ENCODE data around the gene ETFB. TPM values are rescaled to one million over a fixed set of nuclear protein-coding genes. Genes with fewer than 3 reads are reported as not detected.
A peak's percentile ranks its signal among the peaks of the same experiment; 100 is the strongest.

Gene ETFB
- total RNA-seq, 1 donor = 21.5 TPM

GRCh38 chr19:51386882-51387520 lies 20.8 kb upstream of the ETFB start:
- no peaks in the 10 kb centered on the region for H3K27me3 ChIP-seq (ENCODE audit: insufficient read depth, low read length)
- peak overlapping the region; percentile 30 for H3K4me3 ChIP-seq (ENCODE audit: low read length)
- H3K4me1 ChIP-seq (ENCODE audit: insufficient read depth, low read length) = peaks cover 14% of the 10 kb centered on the region
- no peaks in the 10 kb centered on the region for H3K9me3 ChIP-seq (ENCODE audit: low read depth, low read length)

DNA sequence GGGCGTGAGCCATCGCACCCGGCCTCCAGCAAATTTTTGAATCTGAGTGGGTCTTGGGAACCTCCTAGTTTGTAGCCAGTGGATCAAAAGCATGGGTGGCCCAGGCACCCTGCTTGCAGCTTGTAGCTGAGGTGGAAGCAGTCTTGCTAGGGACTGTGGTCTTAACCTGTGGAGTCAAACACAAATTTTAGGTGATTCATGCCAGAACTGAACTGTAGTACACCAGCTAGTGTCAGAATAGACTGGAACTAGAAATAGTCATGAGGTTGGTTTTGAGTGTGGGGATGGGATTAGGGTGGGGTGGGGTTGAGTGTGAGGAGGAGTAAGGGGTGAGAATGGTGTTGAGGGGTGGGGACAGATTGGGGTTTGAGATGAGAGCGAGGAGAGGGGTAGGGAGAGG lies 15.8 kb upstream of the ETFB start:
- Histone ChIP-seq H3K4me3 (ENCODE audit: low read length) (no peak overlapping the region), H3K4me1 (ENCODE audit: insufficient read depth, low read length) (no peaks in the 10 kb centered on the region), H3K27me3 (ENCODE audit: insufficient read depth, low read length) (no peaks in the 10 kb centered on the region), H3K9me3 (ENCODE audit: low read depth, low read length) (no peaks in the 10 kb centered on the region)

- peaks cover 10% of the 10 kb centered on the region for H3K4me1 ChIP-seq (ENCODE audit: insufficient read depth, low read length)
- no peaks in the 10 kb centered on the region for H3K9me3 ChIP-seq (ENCODE audit: low read depth, low read length)
- no peak overlapping the region for H3K4me3 ChIP-seq (ENCODE audit: low read length)
- no peaks in the 10 kb centered on the region for H3K27me3 ChIP-seq (ENCODE audit: insufficient read depth, low read length)
Observed at GRCh38 chr19:51380379-51380778, 14.2 kb upstream of the ETFB start.

- no peak overlapping the region for H3K4me3 ChIP-seq (ENCODE audit: low read length)
- H3K4me1 ChIP-seq (ENCODE audit: insufficient read depth, low read length) = peaks cover 39% of the 10 kb centered on the region
- H3K9me3 ChIP-seq (ENCODE audit: low read depth, low read length) = no peaks in the 10 kb centered on the region
- no peaks in the 10 kb centered on the region for H3K27me3 ChIP-seq (ENCODE audit: insufficient read depth, low read length)
Observed at GRCh38 chr19:51377422-51377821, 11.2 kb upstream of the ETFB start.

GRCh38 chr19:51375504-51376221 lies 9.5 kb upstream of the ETFB start:
- H3K4me1 ChIP-seq (ENCODE audit: insufficient read depth, low read length) = peaks cover 57% of the 10 kb centered on the region

GRCh38 chr19:51372649-51373504 lies 6.7 kb upstream of the ETFB start, which contains the start of gene NKG7:
Gene NKG7 (minus strand): TSS chr19:51372654. CDS start chr19:51372535, 119 bp downstream.
- no peaks in the 10 kb centered on the region for H3K9me3 ChIP-seq (ENCODE audit: low read depth, low read length)
- H3K4me1 ChIP-seq (ENCODE audit: insufficient read depth, low read length) = peaks cover 74% of the 10 kb centered on the region
- H3K27me3 ChIP-seq (ENCODE audit: insufficient read depth, low read length) = no peaks in the 10 kb centered on the region
- peak within 1 kb of the TSS; percentile 50 for H3K4me3 ChIP-seq (ENCODE audit: low read length)

More at GRCh38 chr19:51375504-51376221, 9.5 kb upstream of the ETFB start:
- no peaks in the 10 kb centered on the region for H3K9me3 ChIP-seq (ENCODE audit: low read depth, low read length)
- H3K27me3 ChIP-seq (ENCODE audit: insufficient read depth, low read length) = no peaks in the 10 kb centered on the region
- H3K4me3 ChIP-seq (ENCODE audit: low read length) = no peak overlapping the region

DNA sequence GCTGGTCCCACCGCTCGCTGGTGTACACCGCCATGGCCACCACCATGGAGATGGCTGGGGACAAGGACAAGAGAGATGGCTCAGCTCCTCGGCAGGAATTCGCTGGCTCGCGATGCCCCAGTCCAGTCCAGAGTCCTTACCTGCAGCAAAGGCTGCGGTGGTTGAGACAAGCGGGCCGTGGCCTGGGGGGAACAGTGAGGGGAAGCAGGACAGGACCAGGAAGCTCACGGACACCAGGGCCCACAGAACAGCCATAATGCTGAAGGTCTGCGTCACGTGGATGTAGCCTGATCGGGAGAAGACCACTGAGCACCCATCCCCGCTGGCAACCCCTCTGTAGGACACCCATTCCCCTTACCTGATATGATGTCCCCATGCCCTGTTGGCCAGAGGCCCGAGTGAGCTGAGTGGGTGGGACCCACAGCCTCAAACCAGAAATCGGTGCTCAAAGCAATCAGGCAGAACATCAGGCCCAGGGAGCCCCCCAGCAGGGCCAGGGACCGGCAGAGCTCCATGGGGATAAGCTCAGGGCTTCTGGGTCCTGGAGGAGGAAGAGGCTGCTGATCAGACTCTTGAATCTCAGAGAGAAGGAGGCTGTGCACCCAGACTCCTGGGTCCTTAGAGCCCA lies 5.9 kb upstream of the ETFB start:
- Histone ChIP-seq H3K9me3 (ENCODE audit: low read depth, low read length) (no peaks in the 10 kb centered on the region), H3K27me3 (ENCODE audit: insufficient read depth, low read length) (no peaks in the 10 kb centered on the region), H3K4me3 (ENCODE audit: low read length) (peak overlapping the region; percentile 50), H3K4me1 (ENCODE audit: insufficient read depth, low read length) (peaks cover 79% of the 10 kb centered on the region)

- peaks cover 85% of the 10 kb centered on the region for H3K4me1 ChIP-seq (ENCODE audit: insufficient read depth, low read length)
- H3K4me3 ChIP-seq (ENCODE audit: low read length) = peak overlapping the region; percentile 50
- H3K27me3 ChIP-seq (ENCODE audit: insufficient read depth, low read length) = no peaks in the 10 kb centered on the region
Observed at GRCh38 chr19:51371186-51371690, 5.0 kb upstream of the ETFB start.

DNA sequence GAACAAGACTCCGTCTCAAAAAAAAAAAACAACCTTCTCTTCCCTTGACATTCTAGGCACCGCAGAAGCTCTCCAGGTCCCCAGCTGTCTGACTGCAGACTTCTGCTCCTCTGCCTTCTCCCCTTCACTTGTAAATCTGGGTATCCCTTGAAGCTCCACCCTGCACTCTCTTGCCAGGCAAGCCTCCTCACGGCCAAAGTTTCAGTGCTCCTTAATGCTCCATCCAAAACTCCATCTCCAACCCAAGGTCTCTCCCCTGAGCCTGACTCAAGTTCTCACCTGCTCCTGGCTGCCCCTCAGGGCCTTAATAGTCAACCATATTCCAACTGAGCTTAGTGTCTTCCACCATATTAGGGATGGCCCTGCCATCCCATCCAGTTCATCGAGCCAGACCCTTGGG lies 4.0 kb upstream of the ETFB start:
- Histone ChIP-seq H3K4me3 (ENCODE audit: low read length) (peak overlapping the region; percentile 50), H3K4me1 (ENCODE audit: insufficient read depth, low read length) (peaks cover 83% of the 10 kb centered on the region), H3K27me3 (ENCODE audit: insufficient read depth, low read length) (no peaks in the 10 kb centered on the region), H3K9me3 (ENCODE audit: low read depth, low read length) (no peaks in the 10 kb centered on the region)

More at GRCh38 chr19:51371186-51371690, 5.0 kb upstream of the ETFB start:
- H3K9me3 ChIP-seq (ENCODE audit: low read depth, low read length) = no peaks in the 10 kb centered on the region

GRCh38 chr19:51368366-51369282 lies 2.4 kb upstream of the ETFB start, which contains the start of gene CLDND2:
Gene CLDND2 (minus strand): TSS chr19:51369003. CDS start chr19:51368577, 426 bp downstream.
- Histone ChIP-seq H3K4me3 (ENCODE audit: low read length) (peak within 1 kb of the TSS; percentile 85), H3K27me3 (ENCODE audit: insufficient read depth, low read length) (no peaks in the 10 kb centered on the region), H3K9me3 (ENCODE audit: low read depth, low read length) (no peaks in the 10 kb centered on the region), H3K4me1 (ENCODE audit: insufficient read depth, low read length) (peaks cover 76% of the 10 kb centered on the region)

GRCh38 chr19:51367565-51368365 lies 1.6 kb upstream of the ETFB start:
- no peaks in the 10 kb centered on the region for H3K27me3 ChIP-seq (ENCODE audit: insufficient read depth, low read length)
- peaks cover 71% of the 10 kb centered on the region for H3K4me1 ChIP-seq (ENCODE audit: insufficient read depth, low read length)
- H3K4me3 ChIP-seq (ENCODE audit: low read length) = peak overlapping the region; percentile 85
- no peaks in the 10 kb centered on the region for H3K9me3 ChIP-seq (ENCODE audit: low read depth, low read length)

DNA sequence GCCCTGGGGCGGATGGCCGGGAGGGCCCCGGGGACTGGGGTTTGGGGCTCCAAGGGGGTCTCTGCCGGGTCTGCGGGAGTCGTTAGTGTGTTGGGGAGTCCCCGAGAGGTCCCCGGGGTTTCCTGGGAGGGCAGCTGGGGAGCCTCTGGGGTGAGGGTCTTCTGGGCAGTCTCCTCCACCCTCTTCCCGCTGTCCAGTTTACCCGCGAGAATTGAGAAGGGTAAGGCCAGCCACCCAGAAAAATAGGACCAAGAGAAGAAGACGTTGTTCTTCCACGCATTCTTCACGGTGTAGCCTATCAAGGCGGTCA lies 1.0 kb upstream of the ETFB start:
- Histone ChIP-seq H3K4me3 (ENCODE audit: low read length) (peak overlapping the region; percentile 85), H3K4me1 (ENCODE audit: insufficient read depth, low read length) (peaks cover 68% of the 10 kb centered on the region), H3K9me3 (ENCODE audit: low read depth, low read length) (no peaks in the 10 kb centered on the region), H3K27me3 (ENCODE audit: insufficient read depth, low read length) (no peaks in the 10 kb centered on the region)

All from mononuclear cell (primary cell).